IMR-90 (cell line): Measurements from ENCODE around the gene HOXC13.

Experiments
- BHLHE40 ChIP-seq: fragments of 150-350 bp; IDR thresholded peaks from 2 replicates; pipeline ENCODE4 v1.6.1; 2016; ENCODE audit warnings: mild to moderate bottlenecking, low read depth, low read length
- CEBPB ChIP-seq: IDR thresholded peaks from 2 replicates; pipeline ENCODE4 v1.6.1; 2012; ENCODE audit warnings: low read depth, low read length, improper control_type of control experiment
- CTCF ChIP-seq: conservative IDR thresholded peaks from 2 replicates; pipeline ENCODE4 v1.5.1; 2012; ENCODE audit warnings: mild to moderate bottlenecking, low read depth, low read length, improper control_type of control experiment
- FOS ChIP-seq: fragments of 150-350 bp; IDR thresholded peaks from 2 replicates; pipeline ENCODE4 v1.6.1; 2016; ENCODE audit warnings: low read depth, low read length
- MAFK ChIP-seq: IDR thresholded peaks from 2 replicates; pipeline ENCODE4 v1.6.1; 2012; ENCODE audit warnings: low read depth, low read length, improper control_type of control experiment
- MAZ ChIP-seq: IDR thresholded peaks from 2 replicates; pipeline ENCODE4 v1.6.1; 2012; ENCODE audit warnings: low read depth, mild to moderate bottlenecking, low read length, improper control_type of control experiment, moderate library complexity, borderline replicate concordance
- MXI1 ChIP-seq: IDR thresholded peaks from 2 replicates; pipeline ENCODE4 v1.6.1; 2012; ENCODE audit warnings: low read depth, mild to moderate bottlenecking, low read length, moderate library complexity, borderline replicate concordance
- NFE2L2 ChIP-seq: fragments of 150-350 bp; IDR thresholded peaks from 2 replicates; pipeline ENCODE4 v1.6.1; 2016; ENCODE audit warnings: low read depth, mild to moderate bottlenecking, low read length
- POLR2A ChIP-seq: IDR thresholded peaks from 2 replicates; pipeline ENCODE4 v1.6.1; 2012; ENCODE audit warnings: mild to moderate bottlenecking, low read depth, low read length
- RAD21 ChIP-seq: IDR thresholded peaks from 2 replicates; pipeline ENCODE4 v1.6.1; 2012; ENCODE audit warnings: low read length, improper control_type of control experiment
- RCOR1 ChIP-seq: IDR thresholded peaks from 2 replicates; pipeline ENCODE4 v1.6.1; 2012; ENCODE audit warnings: mild to moderate bottlenecking, low read length, improper control_type of control experiment; ENCODE audit not compliant: insufficient replicate concordance
- RFX5 ChIP-seq: IDR thresholded peaks from 2 replicates; pipeline ENCODE4 v1.8.0; 2012; ENCODE audit warnings: low read depth, mild to moderate bottlenecking, low read length, moderate library complexity
- SMC3 ChIP-seq: fragments of 150-350 bp; IDR thresholded peaks from 2 replicates; pipeline ENCODE4 v1.6.1; 2016; ENCODE audit warnings: low read depth, mild to moderate bottlenecking, antibody characterized with exemption, low read length, moderate library complexity
- USF2 ChIP-seq: fragments of 150-350 bp; IDR thresholded peaks from 2 replicates; pipeline ENCODE4 v1.6.1; 2017; ENCODE audit warnings: mild to moderate bottlenecking, antibody characterized with exemption, low read length, low read depth

GRCh38 chr12:53942467-53942997 is 3.9 kb downstream of the HOXC13 start:
- TF ChIP-seq MAFK (no peak), CTCF (no peak), NFE2L2 (no peak), POLR2A (no peak), MAZ (no peak), RFX5 (no peak), BHLHE40 (no peak), RCOR1 (no peak), MXI1 (no peak), SMC3 (no peak), FOS (no peak), CEBPB (no peak), RAD21 (no peak), USF2 (no peak)
